Measurements from ENCODE around the gene ZNF232.
"Not testable (repeated sequence)": the region's sequence is repeated elsewhere in the genome, so short reads cannot be mapped to it uniquely, and the experiment has no call there.

The ZNF232 gene
- total RNA-seq: 4.8 to 20.5 reads per million in 2 donors

- peak; percentile 82 for DNase-seq
Measured at GRCh38 chr17:5111402-5112204, at the start of gene ZNF232. ZNF232 (minus strand) TSS chr17:5111878; CDS start chr17:5111822, 56 bp downstream.

- not testable (repeated sequence) for DNase-seq
Measured at GRCh38 chr17:5160702-5161101, 49.0 kb upstream of the ZNF232 start.

DNA sequence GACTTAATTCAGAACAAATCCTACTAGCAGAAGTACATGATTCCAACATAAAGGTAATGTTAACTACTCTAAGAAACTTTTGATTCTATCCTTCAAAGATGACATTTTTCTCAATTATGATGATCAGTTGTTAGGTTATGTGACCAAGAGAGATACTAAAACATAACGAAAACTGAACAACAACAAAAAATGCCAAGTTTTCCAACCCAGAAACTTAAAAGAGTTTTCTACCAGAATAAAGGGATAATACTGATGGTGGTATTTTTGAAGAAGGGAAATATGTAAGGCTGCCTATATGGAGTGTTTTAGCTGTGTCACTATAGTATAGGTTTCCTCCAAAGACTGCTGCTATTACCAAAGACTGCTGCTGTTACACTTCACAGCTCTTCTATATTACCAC is 34.4 kb upstream of the ZNF232 start:
- not testable (repeated sequence) for DNase-seq

- DNase-seq: not testable (repeated sequence)
Measured at GRCh38 chr17:5142877-5143276, 31.2 kb upstream of the ZNF232 start.

- DNase-seq: no peak
Measured at GRCh38 chr17:5139458-5139732, 27.7 kb upstream of the ZNF232 start.

- DNase-seq: no peak
Measured at GRCh38 chr17:5138616-5139457, 27.2 kb upstream of the ZNF232 start.

DNA sequence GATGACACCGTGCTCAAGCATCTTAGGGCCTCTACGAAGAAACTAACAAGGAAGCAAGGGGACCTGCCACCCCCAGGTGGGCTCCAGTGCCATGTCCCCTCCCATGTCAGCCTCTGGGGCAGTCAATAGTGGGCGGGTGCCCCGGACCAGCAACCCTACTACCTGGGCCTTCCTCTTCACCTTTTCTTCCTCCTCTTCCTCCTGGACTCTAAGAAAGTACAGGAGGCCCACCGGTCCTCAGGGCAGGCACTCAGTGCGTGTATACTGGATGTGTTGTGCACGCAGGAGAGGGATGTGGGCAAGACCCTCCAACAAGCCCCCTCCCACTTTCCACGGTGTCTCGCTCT is 26.5 kb upstream of the ZNF232 start:
- not testable (repeated sequence) for DNase-seq

DNA sequence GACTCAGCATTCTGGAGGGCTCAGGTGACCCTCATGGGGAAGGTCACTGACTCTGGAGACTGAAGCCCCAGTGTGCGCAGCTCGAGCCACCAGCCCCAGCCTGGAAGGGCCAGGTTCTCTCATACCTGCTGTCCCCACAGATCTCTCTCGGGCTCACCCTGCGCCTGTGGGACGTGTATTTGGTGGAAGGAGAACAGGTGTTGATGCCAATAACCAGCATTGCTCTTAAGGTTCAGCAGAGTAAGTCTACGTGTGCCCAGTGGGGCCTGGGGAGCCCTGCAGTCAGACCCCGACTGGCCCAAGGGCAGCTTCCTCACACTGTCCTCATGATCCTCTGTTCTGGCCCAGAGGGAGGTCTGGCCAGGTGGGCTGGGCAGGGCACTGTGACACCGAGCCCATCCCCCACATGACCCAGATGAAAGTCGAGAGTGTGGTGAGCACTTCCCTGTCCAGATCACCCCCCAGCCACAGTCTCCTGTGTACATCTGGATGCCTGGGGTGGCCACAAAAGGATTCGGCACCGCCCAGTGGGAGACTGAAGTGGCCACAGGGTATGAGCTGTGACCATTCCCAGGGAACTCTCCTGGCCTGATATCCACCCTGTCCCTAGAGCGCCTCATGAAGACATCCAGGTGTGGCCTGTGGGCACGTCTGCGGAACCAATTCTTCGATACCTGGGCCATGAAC is 26.0 kb upstream of the ZNF232 start:
- DNase-seq: not testable (repeated sequence)

- DNase-seq: not testable (repeated sequence)
Measured at GRCh38 chr17:5136580-5137412, 25.1 kb upstream of the ZNF232 start.

- DNase-seq: no peak
Measured at GRCh38 chr17:5135726-5136579, 24.3 kb upstream of the ZNF232 start.

- DNase-seq: not testable (repeated sequence)
Measured at GRCh38 chr17:5135131-5135712, 23.5 kb upstream of the ZNF232 start.

DNA sequence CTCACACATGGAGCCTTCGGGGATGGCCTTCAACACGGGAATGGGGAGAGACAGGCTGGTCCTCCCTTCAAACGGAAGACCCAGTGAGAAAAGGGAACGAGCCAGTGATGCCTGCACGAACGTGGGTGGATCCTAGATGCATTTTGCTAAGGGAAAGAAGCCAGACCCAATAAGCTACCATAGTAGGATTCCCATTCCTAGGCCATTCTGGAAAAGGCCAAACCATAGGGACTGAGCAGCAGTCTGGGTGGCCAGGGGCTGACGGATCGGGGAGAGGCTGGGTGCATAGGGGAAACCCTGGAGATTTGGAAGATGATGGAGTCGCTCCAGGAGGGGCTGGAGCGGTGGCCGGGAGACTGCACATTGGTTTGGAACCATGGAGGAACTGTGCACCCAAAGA is 22.9 kb upstream of the ZNF232 start:
- DNase-seq: not testable (repeated sequence)

DNA sequence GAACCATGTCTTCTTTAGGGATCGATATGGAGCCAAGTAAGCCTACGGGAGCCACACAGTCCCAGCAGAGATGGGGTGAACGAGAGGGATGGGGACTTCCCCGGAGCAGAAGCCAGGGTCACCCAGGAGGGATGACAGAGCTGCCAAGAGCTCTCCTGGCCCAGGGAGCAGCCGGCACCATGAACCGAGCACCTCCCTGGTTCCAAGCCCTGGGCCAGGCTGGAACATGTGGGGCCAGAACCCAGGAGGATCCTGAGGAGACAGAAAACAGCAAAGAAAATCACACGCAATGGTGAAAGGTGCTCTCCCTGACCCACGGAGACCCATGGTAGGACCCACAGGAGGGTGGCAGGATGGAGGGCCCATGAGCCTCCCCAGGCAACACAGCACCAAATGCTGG is 22.3 kb upstream of the ZNF232 start:
- not testable (repeated sequence) for DNase-seq

GRCh38 chr17:5133311-5133710 is 21.6 kb upstream of the ZNF232 start:
- no peak for DNase-seq

DNA sequence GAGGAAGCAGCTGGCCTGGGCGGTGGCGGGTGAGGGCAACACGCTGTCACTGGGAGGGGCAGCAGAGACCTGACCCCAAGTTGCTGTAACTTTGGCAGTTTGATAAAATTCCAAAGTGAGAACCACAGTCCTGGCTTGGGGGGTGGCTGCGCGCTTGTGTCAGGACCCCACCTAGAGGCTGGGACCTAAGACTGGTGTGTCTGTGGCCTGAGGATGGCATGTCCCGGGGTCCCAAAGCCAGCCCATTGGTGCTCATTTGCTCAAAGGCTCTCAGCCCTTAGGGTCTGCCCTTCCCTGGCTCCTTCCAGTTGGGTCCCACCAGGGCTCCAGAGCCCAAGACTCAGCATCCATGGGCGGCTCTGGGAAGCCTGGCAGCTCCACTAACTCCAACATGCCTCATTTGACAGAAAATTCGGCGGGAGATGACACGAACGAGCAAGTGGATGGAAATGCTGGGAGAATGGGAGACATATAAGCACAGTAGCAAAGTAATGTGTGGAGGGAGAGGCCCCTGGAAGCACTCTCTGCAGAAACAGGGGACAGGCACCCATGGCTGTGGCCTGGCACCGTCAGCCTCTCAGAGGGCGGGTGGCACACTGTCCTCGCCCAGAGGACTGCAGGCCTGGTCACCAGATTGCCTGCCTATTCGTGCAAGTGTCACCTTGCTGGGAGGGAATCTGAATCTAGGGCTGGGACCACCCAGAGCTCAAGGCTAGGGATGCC is 21.0 kb upstream of the ZNF232 start:
- DNase-seq: not testable (repeated sequence)

DNA sequence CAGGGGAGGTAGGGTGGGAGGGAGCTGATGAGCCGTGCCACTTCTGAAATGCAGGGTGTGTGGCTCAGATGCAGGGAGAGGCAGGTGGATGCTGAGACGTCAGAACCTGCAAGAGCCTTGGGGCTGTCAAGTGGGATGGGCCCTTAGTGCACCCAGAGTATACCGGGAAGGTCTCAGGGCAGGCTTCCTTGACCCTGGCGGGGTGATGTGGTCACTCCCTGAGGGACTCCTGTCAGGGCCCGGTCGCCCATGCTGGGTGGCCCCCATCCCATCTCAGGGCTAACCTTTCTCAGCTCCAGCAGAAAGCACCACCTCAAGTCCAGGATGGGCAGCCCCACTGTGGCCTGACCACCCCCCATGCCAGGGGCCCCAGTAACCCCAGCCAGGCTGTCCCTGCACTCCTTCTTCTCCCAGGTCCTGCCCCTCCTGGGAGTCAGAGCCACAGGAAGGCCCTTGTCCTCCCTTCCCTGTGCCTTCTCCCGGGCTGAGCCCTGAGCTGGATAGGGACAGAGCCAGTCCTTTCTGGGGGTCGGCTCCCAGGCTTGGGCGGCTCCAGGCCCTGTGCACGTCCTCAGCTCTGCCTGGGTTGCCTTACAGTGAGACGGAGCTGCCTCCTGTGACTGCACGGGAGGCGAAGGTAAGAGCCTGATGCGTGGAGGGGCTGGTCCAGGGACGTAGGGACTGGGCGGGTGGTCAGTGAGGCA is 20.3 kb upstream of the ZNF232 start:
- not testable (repeated sequence) for DNase-seq

GRCh38 chr17:5131146-5131715 is 19.6 kb upstream of the ZNF232 start:
- DNase-seq: no peak

DNA sequence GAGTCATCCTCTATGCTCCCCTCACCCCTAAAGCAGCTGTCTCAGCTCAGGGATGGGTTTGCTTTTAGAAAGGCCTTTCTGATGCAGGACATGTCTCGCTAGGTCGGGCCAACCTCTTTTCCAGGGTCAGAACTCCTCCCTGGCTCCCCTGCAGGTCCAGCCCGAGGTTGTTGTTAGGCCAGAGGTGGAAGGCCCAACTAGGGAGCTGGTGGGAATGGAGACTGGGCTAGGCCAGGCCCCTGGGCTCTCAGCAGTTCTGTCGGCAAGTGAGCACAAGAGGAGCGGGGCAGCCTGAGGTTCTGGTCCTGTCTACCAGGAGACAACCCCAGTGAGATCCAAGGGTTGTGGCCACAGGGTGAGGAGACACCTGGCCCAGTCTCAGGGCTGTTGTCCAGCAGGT is 19.0 kb upstream of the ZNF232 start:
- DNase-seq: not testable (repeated sequence)

- not testable (repeated sequence) for DNase-seq
Measured at GRCh38 chr17:5130261-5130660, 18.6 kb upstream of the ZNF232 start.
